Measurements from ENCODE around the gene PPM1A.
A peak's percentile ranks its signal among the peaks of the same experiment; 100 is the strongest.

The PPM1A gene

GRCh38 chr14:60222820-60223219 lies 26.2 kb upstream of the PPM1A start:
- TF ChIP-seq NFIC (IDR thresholded peaks at IDR 0.05): peak; percentile 90
- 0 out of 2 replicates have a peak, but pooled peaks have one; percentile 34 for TF ChIP-seq MAX (IDR thresholded peaks at IDR 0.05)
- no peak for TF ChIP-seq ZBTB7A (IDR thresholded peaks at IDR 0.05; ENCODE audit: low read depth)
- peak; percentile 49 for TF ChIP-seq TCF12 (IDR thresholded peaks at IDR 0.05; ENCODE audit: low read depth)
- TF ChIP-seq TEAD4 (IDR thresholded peaks at IDR 0.05): peak; percentile 74
- peak; percentile 3; the same call in 1 of the 2 replicates for TF ChIP-seq RAD21 (IDR thresholded peaks at IDR 0.05; ENCODE audit: low read depth)
- TF ChIP-seq FOXM1 (IDR thresholded peaks at IDR 0.05; ENCODE audit: borderline replicate concordance, low read depth): no peak
- TF ChIP-seq REST (IDR thresholded peaks at IDR 0.05; ENCODE audit: low read depth): no peak
- no peak for TF ChIP-seq CEBPB (IDR thresholded peaks at IDR 0.05)
- TF ChIP-seq USF1 (IDR thresholded peaks at IDR 0.05): no peak
- no peak for TF ChIP-seq EGR1 (IDR thresholded peaks at IDR 0.05)
- 0 out of 2 replicates have a peak, but pooled peaks have one; percentile 60 for TF ChIP-seq YY1 (IDR thresholded peaks at IDR 0.05; ENCODE audit: low read depth)
- TF ChIP-seq EP300 (IDR thresholded peaks at IDR 0.05; ENCODE audit: borderline replicate concordance): no peak

- no peak for TF ChIP-seq EP300 (IDR thresholded peaks at IDR 0.05; ENCODE audit: borderline replicate concordance)
- TF ChIP-seq RAD21 (IDR thresholded peaks at IDR 0.05; ENCODE audit: low read depth): no peak
- TF ChIP-seq ZBTB7A (IDR thresholded peaks at IDR 0.05; ENCODE audit: low read depth): no peak
- TF ChIP-seq NFIC (IDR thresholded peaks at IDR 0.05): no peak
- TF ChIP-seq FOXM1 (IDR thresholded peaks at IDR 0.05; ENCODE audit: borderline replicate concordance, low read depth): no peak
- TF ChIP-seq EGR1 (IDR thresholded peaks at IDR 0.05): no peak
- TF ChIP-seq MAX (IDR thresholded peaks at IDR 0.05): no peak
- TF ChIP-seq USF1 (IDR thresholded peaks at IDR 0.05): no peak
- no peak for TF ChIP-seq REST (IDR thresholded peaks at IDR 0.05; ENCODE audit: low read depth)
Observed at GRCh38 chr14:60225265-60225664, 23.8 kb upstream of the PPM1A start.

- TF ChIP-seq REST (IDR thresholded peaks at IDR 0.05; ENCODE audit: low read depth): no peak
- TF ChIP-seq ZBTB7A (IDR thresholded peaks at IDR 0.05; ENCODE audit: low read depth): no peak
- no peak for TF ChIP-seq TAF1 (IDR thresholded peaks at IDR 0.05; ENCODE audit: low read depth)
- TF ChIP-seq MAX (IDR thresholded peaks at IDR 0.05): no peak
- TF ChIP-seq CREB1 (IDR thresholded peaks at IDR 0.05; ENCODE audit: low read depth): no peak
- no peak for TF ChIP-seq TCF12 (IDR thresholded peaks at IDR 0.05; ENCODE audit: low read depth)
- no peak for TF ChIP-seq RAD21 (IDR thresholded peaks at IDR 0.05; ENCODE audit: low read depth)
- TF ChIP-seq NFIC (IDR thresholded peaks at IDR 0.05): no peak
Observed at GRCh38 chr14:60226298-60226697, 22.7 kb upstream of the PPM1A start.

GRCh38 chr14:60227291-60227690 lies 21.7 kb upstream of the PPM1A start:
- no peak for TF ChIP-seq CEBPB (IDR thresholded peaks at IDR 0.05)
- TF ChIP-seq FOXM1 (IDR thresholded peaks at IDR 0.05; ENCODE audit: borderline replicate concordance, low read depth): no peak
- TF ChIP-seq TAF1 (IDR thresholded peaks at IDR 0.05; ENCODE audit: low read depth): no peak
- TF ChIP-seq TCF12 (IDR thresholded peaks at IDR 0.05; ENCODE audit: low read depth): no peak
- TF ChIP-seq EGR1 (IDR thresholded peaks at IDR 0.05): no peak
- no peak for TF ChIP-seq USF1 (IDR thresholded peaks at IDR 0.05)
- no peak for TF ChIP-seq MAX (IDR thresholded peaks at IDR 0.05)
- TF ChIP-seq ZBTB7A (IDR thresholded peaks at IDR 0.05; ENCODE audit: low read depth): no peak
- no peak for TF ChIP-seq EP300 (IDR thresholded peaks at IDR 0.05; ENCODE audit: borderline replicate concordance)
- TF ChIP-seq REST (IDR thresholded peaks at IDR 0.05; ENCODE audit: low read depth): no peak
- TF ChIP-seq CREB1 (IDR thresholded peaks at IDR 0.05; ENCODE audit: low read depth): no peak
- TF ChIP-seq TEAD4 (IDR thresholded peaks at IDR 0.05): no peak
- TF ChIP-seq NFIC (IDR thresholded peaks at IDR 0.05): no peak
- TF ChIP-seq YY1 (IDR thresholded peaks at IDR 0.05; ENCODE audit: low read depth): no peak
- TF ChIP-seq RAD21 (IDR thresholded peaks at IDR 0.05; ENCODE audit: low read depth): no peak
